HepG2 (cell line): Measurements from ENCODE around the gene DNAJC7. TPM values are rescaled to one million over a fixed set of nuclear protein-coding genes. Genes with fewer than 3 reads are reported as not detected.

ENCODE experiments used
- ARNT2 ChIP-seq: sonication (generic); formaldehyde crosslinking; IDR thresholded peaks from 2 replicates; pipeline ENCODE4 v1.8.0; 2022; ENCODE audit warnings: mild to moderate bottlenecking, low read depth, missing genetic modification reagents, moderate library complexity
- KAT8 ChIP-seq: IDR thresholded peaks from 2 replicates; pipeline ENCODE4 v1.6.1; 2016; ENCODE audit warnings: missing genetic modification reagents, missing compliant biosample characterization
- KDM5B ChIP-seq: sonication (generic); formaldehyde crosslinking; IDR thresholded peaks from 2 replicates; pipeline ENCODE4 v1.4.0; 2020; ENCODE audit warnings: missing genetic modification reagents, mild to moderate bottlenecking, borderline replicate concordance
- PCBP2 ChIP-seq: fragments of 200-400 bp; formaldehyde crosslinking; optimal IDR thresholded peaks from 2 replicates; pipeline ENCODE3; 2018; ENCODE audit warnings: low read length, low read depth; ENCODE audit not compliant: poor library complexity, severe bottlenecking
- SRSF4 ChIP-seq: fragments of 200-400 bp; formaldehyde crosslinking; IDR thresholded peaks from one replicate; pipeline ENCODE4 v1.6.1; 2018; ENCODE audit warnings: mild to moderate bottlenecking, low read depth, low read length, moderate library complexity; ENCODE audit not compliant: poor library complexity, severe bottlenecking
- U2AF2 ChIP-seq: fragments of 200-400 bp; formaldehyde crosslinking; IDR thresholded peaks from 2 replicates; pipeline ENCODE4 v1.6.1; 2017; ENCODE audit warnings: low read depth, mild to moderate bottlenecking, low read length
- ZFP36 ChIP-seq: fragments of 150-350 bp; IDR thresholded peaks from 2 replicates; pipeline ENCODE4 v1.6.1; 2018; ENCODE audit warnings: borderline replicate concordance, low read length, low read depth; ENCODE audit not compliant: partially characterized antibody
- ZNF484 ChIP-seq: sonication (generic); formaldehyde crosslinking; IDR thresholded peaks from 2 replicates; pipeline ENCODE4 v1.5.1; 2020; ENCODE audit warnings: mild to moderate bottlenecking, low read depth, missing genetic modification reagents, borderline replicate concordance
- ZNF550 ChIP-seq: sonication (generic); formaldehyde crosslinking; IDR thresholded peaks from 2 replicates; pipeline ENCODE4 v1.4.0; 2020; ENCODE audit warnings: mild to moderate bottlenecking, missing genetic modification reagents, borderline replicate concordance
- polyA plus RNA-seq, 8 experiments: library from polyadenylated mRNA; depleted of rRNA in 3 of 8; stranded (reverse) in 7 of 8; unstranded in 1 of 8; fragments of >200 nt; fragmentation: Illumina TruSeq in 4 of 8; extraction: Trizol in 4 of 8; gene quantifications; 2 replicates each; pipeline versions ENCODE4 v1.2.1 to v1.2.3, GENCODE V29; 2011 to 2016; ENCODE audit warnings: low read depth in 4 of 8, missing spikeins in 1 of 8, mixed read lengths in 1 of 8; ENCODE audit not compliant: insufficient read depth in 1 of 8
- total RNA-seq, 5 experiments: library from RNA; depleted of rRNA; stranded (reverse); fragments of >200 nt; fragmentation: Illumina TruSeq; extraction: Trizol; gene quantifications; 2 replicates each; pipeline ENCODE4 v1.2.3, GENCODE V29; 2016; ENCODE audit warnings: low read depth in 1 of 5
- TF ChIP-seq, protein P1 (sequence below): IDR thresholded peaks from 2 replicates; pipeline ENCODE4 v1.6.1; 2016; ENCODE audit warnings: low read depth, missing genetic modification reagents, missing compliant biosample characterization
- TF ChIP-seq, protein P2 (sequence below): sonication (generic); formaldehyde crosslinking; IDR thresholded peaks from 2 replicates; pipeline ENCODE4 v1.4.0; 2020; ENCODE audit warnings: low read depth, missing genetic modification reagents
- TF ChIP-seq, protein P3 (sequence below): sonication (generic); formaldehyde crosslinking; IDR thresholded peaks from 2 replicates; pipeline ENCODE4 v1.4.0; 2020; ENCODE audit warnings: missing genetic modification reagents, borderline replicate concordance

The DNAJC7 gene
- total and polyA plus RNA-seq, 2 of the 13 experiments (the other 11 are each of a cell fraction or from before 2014, with no cell fraction given), result 47.7 to 132 TPM

DNA sequence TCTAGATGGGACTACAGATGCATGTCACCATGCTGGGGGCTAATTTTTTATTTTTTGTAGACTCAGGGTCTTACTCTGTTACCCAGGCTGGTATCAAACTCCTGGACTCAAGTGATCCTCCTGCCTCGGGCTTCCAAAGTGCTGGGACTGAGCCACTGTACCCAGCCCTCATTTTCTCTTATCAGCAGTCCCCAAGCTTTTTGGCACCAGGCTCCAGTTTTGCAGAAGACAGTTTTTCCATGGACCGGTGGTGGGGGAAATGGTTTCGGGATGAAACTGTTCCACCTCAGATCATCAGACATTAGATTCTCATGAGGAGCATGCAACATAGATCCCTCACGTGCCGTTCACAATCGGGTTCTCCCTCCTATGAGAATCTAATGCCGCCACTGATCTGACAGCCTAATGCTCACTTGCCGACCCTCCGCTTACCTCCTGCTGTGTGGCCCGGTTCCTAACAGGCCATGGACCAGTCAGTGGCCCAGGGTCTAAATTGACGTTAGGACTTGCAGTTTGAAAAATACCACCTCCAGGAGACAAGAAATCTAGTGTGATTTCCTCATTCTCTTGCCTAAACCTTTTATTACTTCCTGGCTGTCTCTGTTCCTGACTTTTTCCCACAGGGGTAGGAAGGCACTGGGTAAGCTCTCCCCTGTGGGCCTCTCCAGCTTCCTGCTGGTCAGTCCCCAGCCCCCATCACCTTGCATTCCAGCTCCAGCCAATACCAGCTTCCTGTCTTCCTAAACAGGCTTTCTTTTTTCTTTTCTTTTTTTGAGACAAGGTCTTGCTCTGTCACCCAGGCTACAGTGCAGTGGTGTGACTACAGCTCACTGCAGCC, 60.0 kb downstream of the DNAJC7 start (continued):
- TF ChIP-seq ZFP36 (no peak), KDM5B (CRISPR knock-in tag) (peak; percentile 40; the same call in 1 of the 2 replicates), KAT8 (CRISPR knock-in tag) (peak; percentile 79), ARNT2 (CRISPR knock-in tag) (peak; percentile 53; the same call in 1 of the 2 replicates), U2AF2 (no peak), ZNF550 (CRISPR knock-in tag) (no peak), ZNF484 (CRISPR knock-in tag) (no peak), SRSF4 (no peak), PCBP2 (no peak)
- TF ChIP-seq, protein P1, sequence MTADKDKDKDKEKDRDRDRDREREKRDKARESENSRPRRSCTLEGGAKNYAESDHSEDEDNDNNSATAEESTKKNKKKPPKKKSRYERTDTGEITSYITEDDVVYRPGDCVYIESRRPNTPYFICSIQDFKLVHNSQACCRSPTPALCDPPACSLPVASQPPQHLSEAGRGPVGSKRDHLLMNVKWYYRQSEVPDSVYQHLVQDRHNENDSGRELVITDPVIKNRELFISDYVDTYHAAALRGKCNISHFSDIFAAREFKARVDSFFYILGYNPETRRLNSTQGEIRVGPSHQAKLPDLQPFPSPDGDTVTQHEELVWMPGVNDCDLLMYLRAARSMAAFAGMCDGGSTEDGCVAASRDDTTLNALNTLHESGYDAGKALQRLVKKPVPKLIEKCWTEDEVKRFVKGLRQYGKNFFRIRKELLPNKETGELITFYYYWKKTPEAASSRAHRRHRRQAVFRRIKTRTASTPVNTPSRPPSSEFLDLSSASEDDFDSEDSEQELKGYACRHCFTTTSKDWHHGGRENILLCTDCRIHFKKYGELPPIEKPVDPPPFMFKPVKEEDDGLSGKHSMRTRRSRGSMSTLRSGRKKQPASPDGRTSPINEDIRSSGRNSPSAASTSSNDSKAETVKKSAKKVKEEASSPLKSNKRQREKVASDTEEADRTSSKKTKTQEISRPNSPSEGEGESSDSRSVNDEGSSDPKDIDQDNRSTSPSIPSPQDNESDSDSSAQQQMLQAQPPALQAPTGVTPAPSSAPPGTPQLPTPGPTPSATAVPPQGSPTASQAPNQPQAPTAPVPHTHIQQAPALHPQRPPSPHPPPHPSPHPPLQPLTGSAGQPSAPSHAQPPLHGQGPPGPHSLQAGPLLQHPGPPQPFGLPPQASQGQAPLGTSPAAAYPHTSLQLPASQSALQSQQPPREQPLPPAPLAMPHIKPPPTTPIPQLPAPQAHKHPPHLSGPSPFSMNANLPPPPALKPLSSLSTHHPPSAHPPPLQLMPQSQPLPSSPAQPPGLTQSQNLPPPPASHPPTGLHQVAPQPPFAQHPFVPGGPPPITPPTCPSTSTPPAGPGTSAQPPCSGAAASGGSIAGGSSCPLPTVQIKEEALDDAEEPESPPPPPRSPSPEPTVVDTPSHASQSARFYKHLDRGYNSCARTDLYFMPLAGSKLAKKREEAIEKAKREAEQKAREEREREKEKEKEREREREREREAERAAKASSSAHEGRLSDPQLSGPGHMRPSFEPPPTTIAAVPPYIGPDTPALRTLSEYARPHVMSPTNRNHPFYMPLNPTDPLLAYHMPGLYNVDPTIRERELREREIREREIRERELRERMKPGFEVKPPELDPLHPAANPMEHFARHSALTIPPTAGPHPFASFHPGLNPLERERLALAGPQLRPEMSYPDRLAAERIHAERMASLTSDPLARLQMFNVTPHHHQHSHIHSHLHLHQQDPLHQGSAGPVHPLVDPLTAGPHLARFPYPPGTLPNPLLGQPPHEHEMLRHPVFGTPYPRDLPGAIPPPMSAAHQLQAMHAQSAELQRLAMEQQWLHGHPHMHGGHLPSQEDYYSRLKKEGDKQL (CRISPR knock-in tag), result no peak
- TF ChIP-seq, protein P2, sequence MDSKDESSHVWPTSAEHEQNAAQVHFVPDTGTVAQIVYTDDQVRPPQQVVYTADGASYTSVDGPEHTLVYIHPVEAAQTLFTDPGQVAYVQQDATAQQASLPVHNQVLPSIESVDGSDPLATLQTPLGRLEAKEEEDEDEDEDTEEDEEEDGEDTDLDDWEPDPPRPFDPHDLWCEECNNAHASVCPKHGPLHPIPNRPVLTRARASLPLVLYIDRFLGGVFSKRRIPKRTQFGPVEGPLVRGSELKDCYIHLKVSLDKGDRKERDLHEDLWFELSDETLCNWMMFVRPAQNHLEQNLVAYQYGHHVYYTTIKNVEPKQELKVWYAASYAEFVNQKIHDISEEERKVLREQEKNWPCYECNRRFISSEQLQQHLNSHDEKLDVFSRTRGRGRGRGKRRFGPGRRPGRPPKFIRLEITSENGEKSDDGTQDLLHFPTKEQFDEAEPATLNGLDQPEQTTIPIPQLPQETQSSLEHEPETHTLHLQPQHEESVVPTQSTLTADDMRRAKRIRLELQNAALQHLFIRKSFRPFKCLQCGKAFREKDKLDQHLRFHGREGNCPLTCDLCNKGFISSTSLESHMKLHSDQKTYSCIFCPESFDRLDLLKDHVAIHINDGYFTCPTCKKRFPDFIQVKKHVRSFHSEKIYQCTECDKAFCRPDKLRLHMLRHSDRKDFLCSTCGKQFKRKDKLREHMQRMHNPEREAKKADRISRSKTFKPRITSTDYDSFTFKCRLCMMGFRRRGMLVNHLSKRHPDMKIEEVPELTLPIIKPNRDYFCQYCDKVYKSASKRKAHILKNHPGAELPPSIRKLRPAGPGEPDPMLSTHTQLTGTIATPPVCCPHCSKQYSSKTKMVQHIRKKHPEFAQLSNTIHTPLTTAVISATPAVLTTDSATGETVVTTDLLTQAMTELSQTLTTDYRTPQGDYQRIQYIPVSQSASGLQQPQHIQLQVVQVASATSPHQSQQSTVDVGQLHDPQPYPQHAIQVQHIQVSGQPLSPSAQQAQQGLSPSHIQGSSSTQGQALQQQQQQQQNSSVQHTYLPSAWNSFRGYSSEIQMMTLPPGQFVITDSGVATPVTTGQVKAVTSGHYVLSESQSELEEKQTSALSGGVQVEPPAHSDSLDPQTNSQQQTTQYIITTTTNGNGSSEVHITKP (CRISPR knock-in tag), result peak; percentile 37; the same call in 1 of the 2 replicates
- TF ChIP-seq, protein P3, sequence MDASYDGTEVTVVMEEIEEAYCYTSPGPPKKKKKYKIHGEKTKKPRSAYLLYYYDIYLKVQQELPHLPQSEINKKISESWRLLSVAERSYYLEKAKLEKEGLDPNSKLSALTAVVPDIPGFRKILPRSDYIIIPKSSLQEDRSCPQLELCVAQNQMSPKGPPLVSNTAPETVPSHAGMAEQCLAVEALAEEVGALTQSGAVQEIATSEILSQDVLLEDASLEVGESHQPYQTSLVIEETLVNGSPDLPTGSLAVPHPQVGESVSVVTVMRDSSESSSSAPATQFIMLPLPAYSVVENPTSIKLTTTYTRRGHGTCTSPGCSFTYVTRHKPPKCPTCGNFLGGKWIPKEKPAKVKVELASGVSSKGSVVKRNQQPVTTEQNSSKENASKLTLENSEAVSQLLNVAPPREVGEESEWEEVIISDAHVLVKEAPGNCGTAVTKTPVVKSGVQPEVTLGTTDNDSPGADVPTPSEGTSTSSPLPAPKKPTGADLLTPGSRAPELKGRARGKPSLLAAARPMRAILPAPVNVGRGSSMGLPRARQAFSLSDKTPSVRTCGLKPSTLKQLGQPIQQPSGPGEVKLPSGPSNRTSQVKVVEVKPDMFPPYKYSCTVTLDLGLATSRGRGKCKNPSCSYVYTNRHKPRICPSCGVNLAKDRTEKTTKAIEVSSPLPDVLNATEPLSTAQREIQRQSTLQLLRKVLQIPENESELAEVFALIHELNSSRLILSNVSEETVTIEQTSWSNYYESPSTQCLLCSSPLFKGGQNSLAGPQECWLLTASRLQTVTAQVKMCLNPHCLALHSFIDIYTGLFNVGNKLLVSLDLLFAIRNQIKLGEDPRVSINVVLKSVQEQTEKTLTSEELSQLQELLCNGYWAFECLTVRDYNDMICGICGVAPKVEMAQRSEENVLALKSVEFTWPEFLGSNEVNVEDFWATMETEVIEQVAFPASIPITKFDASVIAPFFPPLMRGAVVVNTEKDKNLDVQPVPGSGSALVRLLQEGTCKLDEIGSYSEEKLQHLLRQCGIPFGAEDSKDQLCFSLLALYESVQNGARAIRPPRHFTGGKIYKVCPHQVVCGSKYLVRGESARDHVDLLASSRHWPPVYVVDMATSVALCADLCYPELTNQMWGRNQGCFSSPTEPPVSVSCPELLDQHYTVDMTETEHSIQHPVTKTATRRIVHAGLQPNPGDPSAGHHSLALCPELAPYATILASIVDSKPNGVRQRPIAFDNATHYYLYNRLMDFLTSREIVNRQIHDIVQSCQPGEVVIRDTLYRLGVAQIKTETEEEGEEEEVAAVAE (CRISPR knock-in tag), result peak; percentile 58; the same call in 1 of the 2 replicates
